Keratinocyte (primary cell): Measurements from ENCODE around the gene POLDIP3. TPM values are rescaled to one million over a fixed set of nuclear protein-coding genes. Genes with fewer than 3 reads are reported as not detected.

ENCODE experiments used
- DNase-seq: peaks from one replicate; pipeline ENCODE4 v3.0.0-alpha.2; 2011; ENCODE audit warnings: low read depth, missing footprints, low spot score
- FAIRE-seq: peaks from 2 replicates; lab custom pipeline; 2011; peaks lifted over from hg19 to GRCh38; lab: Jason Lieb, UNC
- H2AFZ ChIP-seq: 2 replicates; pipeline ENCODE4 v1.6.0; 2012; ENCODE audit warnings: low read length, control low read depth, inconsistent platforms; ENCODE audit not compliant: control insufficient read depth
- H3K27ac ChIP-seq: 2 replicates; pipeline ENCODE4 v1.5.1; 2011; ENCODE audit warnings: low read length; ENCODE audit not compliant: control insufficient read depth, insufficient read depth
- H3K27me3 ChIP-seq: 3 replicates; pipeline ENCODE4 v1.6.0; 2011; ENCODE audit warnings: low read length; ENCODE audit not compliant: control insufficient read depth, insufficient read depth; ENCODE audit errors: extremely low read depth
- H3K36me3 ChIP-seq, 2 experiments: 2 replicates in 1 of 2; 3 replicates in 1 of 2; pipeline ENCODE4 v1.5.1; 2011; ENCODE audit warnings: low read length in 2 of 2, mild to moderate bottlenecking in 1 of 2; ENCODE audit not compliant: control insufficient read depth in 2 of 2, insufficient read depth in 2 of 2; ENCODE audit errors: extremely low read depth in 1 of 2
- H3K4me1 ChIP-seq: 3 replicates; pipeline ENCODE4 v1.5.1; 2011; ENCODE audit warnings: low read length; ENCODE audit not compliant: control insufficient read depth, insufficient read depth; ENCODE audit errors: extremely low read depth
- H3K4me2 ChIP-seq: 3 replicates; pipeline ENCODE4 v1.6.0; 2011; ENCODE audit warnings: low read depth, low read length; ENCODE audit not compliant: control insufficient read depth, insufficient read depth; ENCODE audit errors: extremely low read depth
- H3K4me3 ChIP-seq, 3 experiments: fragments of 200-600 bp in 1 of 3; sonication (generic) in 1 of 3; 2 replicates in 2 of 3; 3 replicates in 1 of 3; pipeline ENCODE4 v1.5.1; 2011 to 2016; ENCODE audit warnings: low read length in 3 of 3, mild to moderate bottlenecking in 3 of 3, control low read depth in 2 of 3, inconsistent platforms in 1 of 3, low read depth in 1 of 3, mixed read lengths in 1 of 3, mixed run types in 1 of 3, moderate library complexity in 1 of 3; ENCODE audit not compliant: control insufficient read depth in 2 of 3, insufficient read depth in 2 of 3; ENCODE audit errors: extremely low read depth in 1 of 3
- H3K79me2 ChIP-seq: 2 replicates; pipeline ENCODE4 v1.6.0; 2012; ENCODE audit warnings: low read length; ENCODE audit not compliant: control insufficient read depth, insufficient read depth
- H3K9ac ChIP-seq: 3 replicates; pipeline ENCODE4 v1.6.0; 2011; ENCODE audit warnings: low read length; ENCODE audit not compliant: control insufficient read depth, insufficient read depth; ENCODE audit errors: extremely low read depth
- H3K9me1 ChIP-seq: 3 replicates; pipeline ENCODE4 v1.6.0; 2011; ENCODE audit warnings: low read length; ENCODE audit not compliant: control insufficient read depth, insufficient read depth; ENCODE audit errors: extremely low read depth
- H3K9me3 ChIP-seq: 2 replicates; pipeline ENCODE4 v1.5.1; 2012; ENCODE audit warnings: low read depth, low read length; ENCODE audit not compliant: control insufficient read depth
- H4K20me1 ChIP-seq: 3 replicates; pipeline ENCODE4 v1.6.0; 2011; ENCODE audit warnings: low read length; ENCODE audit not compliant: control insufficient read depth, insufficient read depth; ENCODE audit errors: extremely low read depth
- CTCF ChIP-seq, 3 experiments: IDR thresholded peaks in 1 of 3; conservative IDR thresholded peaks in 1 of 3; optimal IDR thresholded peaks in 1 of 3; 2 replicates in 2 of 3; 3 replicates in 1 of 3; pipeline versions ENCODE3 to v1.5.1; 2011; ENCODE audit warnings: low read length in 3 of 3, mild to moderate bottlenecking in 3 of 3, moderate library complexity in 2 of 3, control low read depth in 1 of 3, inconsistent platforms in 1 of 3; ENCODE audit not compliant: insufficient read depth in 2 of 3; ENCODE audit errors: extremely low read depth in 1 of 3
- EZH2 ChIP-seq: IDR thresholded peaks from one replicate; pipeline ENCODE4 v1.6.1; 2012; ENCODE audit warnings: inconsistent platforms, mild to moderate bottlenecking, low read length, moderate library complexity
- dilution Hi-C: fragments of 300-500 bp; cut with MboI; formaldehyde crosslinking; loops from one replicate; pipeline ENCODE4 v1.7.0; 2020; ENCODE audit warnings: low sequenced_read_pairs; ENCODE audit not compliant: extremely low pct_ligation_motif_present
- polyA plus RNA-seq, 5 experiments: library from polyadenylated mRNA; depleted of rRNA in 3 of 5; stranded (reverse) in 3 of 5; stranded (forward) in 1 of 5; unstranded in 1 of 5; fragments of >200 nt; gene quantifications; 1 replicate in 1 of 5; 2 replicates in 3 of 5; 3 replicates in 1 of 5; pipeline versions ENCODE4 v1.2.1 to v1.2.3, GENCODE V29; 2011 to 2012; ENCODE audit warnings: missing spikeins in 2 of 5, low read depth in 1 of 5, low replicate concordance in 1 of 5

POLDIP3 gene
- polyA plus RNA-seq, 1 donor (not counting 4 experiments of a cell fraction or from before 2014, with no cell fraction given), result 41.9 TPM

- TF ChIP-seq CTCF (optimal IDR thresholded peaks at IDR 0.05 in 1 of 3, IDR thresholded peaks at IDR 0.05 in 1 of 3, conservative IDR thresholded peaks at IDR 0.05 in 1 of 3; ENCODE audit: extremely low read depth in 1 of 3, insufficient read depth in 2 of 3, low read length in 3 of 3) (no peak), EZH2 (no peak)
- Histone ChIP-seq H3K9me3 (no peaks in the 10 kb centered on the region), H3K4me1 (peaks cover 2% of the 10 kb centered on the region), H3K27me3 (no peaks in the 10 kb centered on the region), H3K79me2 (peaks cover 73% of the 10 kb centered on the region), H3K4me3 (no peak overlapping the region), H2AFZ (no peak overlapping the region), H3K36me3 (peaks cover 26 to 34% of the 10 kb centered on the region in 2 experiments), H3K27ac (no peak overlapping the region), H3K9ac (no peak overlapping the region), H4K20me1 (no peaks in the 10 kb centered on the region), H3K9me1 (peaks cover 2% of the 10 kb centered on the region), H3K4me2 (no peak overlapping the region)
- no peak for FAIRE-seq
- dilution Hi-C loops, result no loop called here
- DNase-seq, result no peak
Measured at GRCh38 chr22:42603427-42603826, 11.3 kb downstream of the POLDIP3 start.

GRCh38 chr22:42602470-42602869, 12.2 kb downstream of the POLDIP3 start:
- TF ChIP-seq CTCF (optimal IDR thresholded peaks at IDR 0.05 in 1 of 3, IDR thresholded peaks at IDR 0.05 in 1 of 3, conservative IDR thresholded peaks at IDR 0.05 in 1 of 3; ENCODE audit: extremely low read depth in 1 of 3, insufficient read depth in 2 of 3, low read length in 3 of 3) (no peak), EZH2 (no peak)
- no peak overlapping the region for H3K9ac ChIP-seq
- no peaks in the 10 kb centered on the region for H3K27me3 ChIP-seq
- H3K9me1 ChIP-seq, result peaks cover 2% of the 10 kb centered on the region
- no peak overlapping the region for H2AFZ ChIP-seq
- dilution Hi-C loops, result no loop called here
- no peaks in the 10 kb centered on the region for H3K4me1 ChIP-seq
- no peak overlapping the region for H3K4me2 ChIP-seq
- H3K4me3 ChIP-seq, result no peak overlapping the region
- no peak overlapping the region for H3K27ac ChIP-seq
- H3K79me2 ChIP-seq, result peaks cover 64% of the 10 kb centered on the region
- peaks cover 26 to 35% of the 10 kb centered on the region in 2 experiments for H3K36me3 ChIP-seq
- DNase-seq (no peak), FAIRE-seq (no peak)
- peaks cover under 1% of the 10 kb centered on the region for H4K20me1 ChIP-seq
- H3K9me3 ChIP-seq, result no peaks in the 10 kb centered on the region
